Keratinocyte (primary cell): ENCODE measurements around the gene MICAL3. TPM values are rescaled to one million over a fixed set of nuclear protein-coding genes. Genes with fewer than 3 reads are reported as not detected.

ENCODE experiments used
- DNase-seq: peaks from one replicate; pipeline ENCODE4 v3.0.0-alpha.2; 2011; ENCODE audit warnings: low read depth, missing footprints, low spot score
- FAIRE-seq: peaks from 2 replicates; lab custom pipeline; 2011; peaks lifted over from hg19 to GRCh38; lab: Jason Lieb, UNC
- H2AFZ ChIP-seq: 2 replicates; pipeline ENCODE4 v1.6.0; 2012; ENCODE audit warnings: low read length, control low read depth, inconsistent platforms; ENCODE audit not compliant: control insufficient read depth
- H3K27ac ChIP-seq: 2 replicates; pipeline ENCODE4 v1.5.1; 2011; ENCODE audit warnings: low read length; ENCODE audit not compliant: control insufficient read depth, insufficient read depth
- H3K27me3 ChIP-seq: 3 replicates; pipeline ENCODE4 v1.6.0; 2011; ENCODE audit warnings: low read length; ENCODE audit not compliant: control insufficient read depth, insufficient read depth; ENCODE audit errors: extremely low read depth
- H3K36me3 ChIP-seq, 2 experiments: 2 replicates in 1 of 2; 3 replicates in 1 of 2; pipeline ENCODE4 v1.5.1; 2011; ENCODE audit warnings: low read length in 2 of 2, mild to moderate bottlenecking in 1 of 2; ENCODE audit not compliant: control insufficient read depth in 2 of 2, insufficient read depth in 2 of 2; ENCODE audit errors: extremely low read depth in 1 of 2
- H3K4me1 ChIP-seq: 3 replicates; pipeline ENCODE4 v1.5.1; 2011; ENCODE audit warnings: low read length; ENCODE audit not compliant: control insufficient read depth, insufficient read depth; ENCODE audit errors: extremely low read depth
- H3K4me2 ChIP-seq: 3 replicates; pipeline ENCODE4 v1.6.0; 2011; ENCODE audit warnings: low read depth, low read length; ENCODE audit not compliant: control insufficient read depth, insufficient read depth; ENCODE audit errors: extremely low read depth
- H3K4me3 ChIP-seq, 3 experiments: fragments of 200-600 bp in 1 of 3; sonication (generic) in 1 of 3; 2 replicates in 2 of 3; 3 replicates in 1 of 3; pipeline ENCODE4 v1.5.1; 2011 to 2016; ENCODE audit warnings: low read length in 3 of 3, mild to moderate bottlenecking in 3 of 3, control low read depth in 2 of 3, inconsistent platforms in 1 of 3, low read depth in 1 of 3, mixed read lengths in 1 of 3, mixed run types in 1 of 3, moderate library complexity in 1 of 3; ENCODE audit not compliant: control insufficient read depth in 2 of 3, insufficient read depth in 2 of 3; ENCODE audit errors: extremely low read depth in 1 of 3
- H3K79me2 ChIP-seq: 2 replicates; pipeline ENCODE4 v1.6.0; 2012; ENCODE audit warnings: low read length; ENCODE audit not compliant: control insufficient read depth, insufficient read depth
- H3K9ac ChIP-seq: 3 replicates; pipeline ENCODE4 v1.6.0; 2011; ENCODE audit warnings: low read length; ENCODE audit not compliant: control insufficient read depth, insufficient read depth; ENCODE audit errors: extremely low read depth
- H3K9me1 ChIP-seq: 3 replicates; pipeline ENCODE4 v1.6.0; 2011; ENCODE audit warnings: low read length; ENCODE audit not compliant: control insufficient read depth, insufficient read depth; ENCODE audit errors: extremely low read depth
- H3K9me3 ChIP-seq: 2 replicates; pipeline ENCODE4 v1.5.1; 2012; ENCODE audit warnings: low read depth, low read length; ENCODE audit not compliant: control insufficient read depth
- H4K20me1 ChIP-seq: 3 replicates; pipeline ENCODE4 v1.6.0; 2011; ENCODE audit warnings: low read length; ENCODE audit not compliant: control insufficient read depth, insufficient read depth; ENCODE audit errors: extremely low read depth
- EZH2 ChIP-seq: IDR thresholded peaks from one replicate; pipeline ENCODE4 v1.6.1; 2012; ENCODE audit warnings: inconsistent platforms, mild to moderate bottlenecking, low read length, moderate library complexity
- dilution Hi-C: fragments of 300-500 bp; cut with MboI; formaldehyde crosslinking; loops from one replicate; pipeline ENCODE4 v1.7.0; 2020; ENCODE audit warnings: low sequenced_read_pairs; ENCODE audit not compliant: extremely low pct_ligation_motif_present
- polyA plus RNA-seq, 5 experiments: library from polyadenylated mRNA; depleted of rRNA in 3 of 5; stranded (reverse) in 3 of 5; stranded (forward) in 1 of 5; unstranded in 1 of 5; fragments of >200 nt; gene quantifications; 1 replicate in 1 of 5; 2 replicates in 3 of 5; 3 replicates in 1 of 5; pipeline versions ENCODE4 v1.2.1 to v1.2.3, GENCODE V29; 2011 to 2012; ENCODE audit warnings: missing spikeins in 2 of 5, low read depth in 1 of 5, low replicate concordance in 1 of 5
- TF ChIP-seq, protein P1 (sequence below), 3 experiments: IDR thresholded peaks in 1 of 3; conservative IDR thresholded peaks in 1 of 3; optimal IDR thresholded peaks in 1 of 3; 2 replicates in 2 of 3; 3 replicates in 1 of 3; pipeline versions ENCODE3 to v1.5.1; 2011; ENCODE audit warnings: low read length in 3 of 3, mild to moderate bottlenecking in 3 of 3, moderate library complexity in 2 of 3, control low read depth in 1 of 3, inconsistent platforms in 1 of 3; ENCODE audit not compliant: insufficient read depth in 2 of 3; ENCODE audit errors: extremely low read depth in 1 of 3

The MICAL3 gene
- polyA plus RNA-seq, 1 donor (not counting 4 experiments of a cell fraction or from before 2014, with no cell fraction given), result 27.9 TPM

GRCh38 chr22:17903564-17904295, 120.6 kb downstream of the MICAL3 start:
- FAIRE-seq (no peak), DNase-seq (no peak)
- Histone ChIP-seq H3K4me2 (no peak overlapping the region), H3K9me3 (no peaks in the 10 kb centered on the region), H3K27ac (no peak overlapping the region), H2AFZ (no peak overlapping the region), H3K4me3 (no peak overlapping the region), H3K4me1 (no peaks in the 10 kb centered on the region), H3K27me3 (no peaks in the 10 kb centered on the region), H3K9ac (no peak overlapping the region), H3K36me3 (peaks cover 38 to 58% of the 10 kb centered on the region in 2 experiments), H4K20me1 (peaks cover 11% of the 10 kb centered on the region), H3K9me1 (no peaks in the 10 kb centered on the region), H3K79me2 (peaks cover 60% of the 10 kb centered on the region)
- TF ChIP-seq, protein P1, sequence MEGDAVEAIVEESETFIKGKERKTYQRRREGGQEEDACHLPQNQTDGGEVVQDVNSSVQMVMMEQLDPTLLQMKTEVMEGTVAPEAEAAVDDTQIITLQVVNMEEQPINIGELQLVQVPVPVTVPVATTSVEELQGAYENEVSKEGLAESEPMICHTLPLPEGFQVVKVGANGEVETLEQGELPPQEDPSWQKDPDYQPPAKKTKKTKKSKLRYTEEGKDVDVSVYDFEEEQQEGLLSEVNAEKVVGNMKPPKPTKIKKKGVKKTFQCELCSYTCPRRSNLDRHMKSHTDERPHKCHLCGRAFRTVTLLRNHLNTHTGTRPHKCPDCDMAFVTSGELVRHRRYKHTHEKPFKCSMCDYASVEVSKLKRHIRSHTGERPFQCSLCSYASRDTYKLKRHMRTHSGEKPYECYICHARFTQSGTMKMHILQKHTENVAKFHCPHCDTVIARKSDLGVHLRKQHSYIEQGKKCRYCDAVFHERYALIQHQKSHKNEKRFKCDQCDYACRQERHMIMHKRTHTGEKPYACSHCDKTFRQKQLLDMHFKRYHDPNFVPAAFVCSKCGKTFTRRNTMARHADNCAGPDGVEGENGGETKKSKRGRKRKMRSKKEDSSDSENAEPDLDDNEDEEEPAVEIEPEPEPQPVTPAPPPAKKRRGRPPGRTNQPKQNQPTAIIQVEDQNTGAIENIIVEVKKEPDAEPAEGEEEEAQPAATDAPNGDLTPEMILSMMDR (optimal IDR thresholded peaks at IDR 0.05 in 1 of 3, IDR thresholded peaks at IDR 0.05 in 1 of 3, conservative IDR thresholded peaks at IDR 0.05 in 1 of 3; ENCODE audit: extremely low read depth in 1 of 3, insufficient read depth in 2 of 3, low read length in 3 of 3), result no peak
- TF ChIP-seq EZH2, result no peak
- dilution Hi-C loops, result no loop called here

GRCh38 chr22:17902960-17903359, 121.4 kb downstream of the MICAL3 start:
- peaks cover 43 to 65% of the 10 kb centered on the region in 2 experiments for H3K36me3 ChIP-seq
- H3K4me1 ChIP-seq, result no peaks in the 10 kb centered on the region
- FAIRE-seq (no peak), DNase-seq (no peak)
- no peaks in the 10 kb centered on the region for H3K9me3 ChIP-seq
- peaks cover 9% of the 10 kb centered on the region for H4K20me1 ChIP-seq
- TF ChIP-seq EZH2, result no peak
- TF ChIP-seq, protein P1 (optimal IDR thresholded peaks at IDR 0.05 in 1 of 3, IDR thresholded peaks at IDR 0.05 in 1 of 3, conservative IDR thresholded peaks at IDR 0.05 in 1 of 3; ENCODE audit: extremely low read depth in 1 of 3, insufficient read depth in 2 of 3, low read length in 3 of 3), result no peak
- no peak overlapping the region for H3K9ac ChIP-seq
- no peaks in the 10 kb centered on the region for H3K9me1 ChIP-seq
- no peak overlapping the region for H3K27ac ChIP-seq
- dilution Hi-C loops, result no loop called here
- H3K79me2 ChIP-seq, result peaks cover 53% of the 10 kb centered on the region
- no peak overlapping the region for H3K4me3 ChIP-seq
- H3K27me3 ChIP-seq, result no peaks in the 10 kb centered on the region
- H2AFZ ChIP-seq, result no peak overlapping the region
- H3K4me2 ChIP-seq, result no peak overlapping the region
